HG03159 (cell line): ENCODE measurements around the gene RADIL.

Experiments
- ATAC-seq: cut with Tn5 transposase; IDR thresholded peaks from one replicate; pipeline ENCODE4 v1.9.1; 2021; ENCODE audit warnings: mild to moderate bottlenecking, moderate library complexity; ENCODE audit not compliant: unreplicated experiment

The RADIL gene

DNA sequence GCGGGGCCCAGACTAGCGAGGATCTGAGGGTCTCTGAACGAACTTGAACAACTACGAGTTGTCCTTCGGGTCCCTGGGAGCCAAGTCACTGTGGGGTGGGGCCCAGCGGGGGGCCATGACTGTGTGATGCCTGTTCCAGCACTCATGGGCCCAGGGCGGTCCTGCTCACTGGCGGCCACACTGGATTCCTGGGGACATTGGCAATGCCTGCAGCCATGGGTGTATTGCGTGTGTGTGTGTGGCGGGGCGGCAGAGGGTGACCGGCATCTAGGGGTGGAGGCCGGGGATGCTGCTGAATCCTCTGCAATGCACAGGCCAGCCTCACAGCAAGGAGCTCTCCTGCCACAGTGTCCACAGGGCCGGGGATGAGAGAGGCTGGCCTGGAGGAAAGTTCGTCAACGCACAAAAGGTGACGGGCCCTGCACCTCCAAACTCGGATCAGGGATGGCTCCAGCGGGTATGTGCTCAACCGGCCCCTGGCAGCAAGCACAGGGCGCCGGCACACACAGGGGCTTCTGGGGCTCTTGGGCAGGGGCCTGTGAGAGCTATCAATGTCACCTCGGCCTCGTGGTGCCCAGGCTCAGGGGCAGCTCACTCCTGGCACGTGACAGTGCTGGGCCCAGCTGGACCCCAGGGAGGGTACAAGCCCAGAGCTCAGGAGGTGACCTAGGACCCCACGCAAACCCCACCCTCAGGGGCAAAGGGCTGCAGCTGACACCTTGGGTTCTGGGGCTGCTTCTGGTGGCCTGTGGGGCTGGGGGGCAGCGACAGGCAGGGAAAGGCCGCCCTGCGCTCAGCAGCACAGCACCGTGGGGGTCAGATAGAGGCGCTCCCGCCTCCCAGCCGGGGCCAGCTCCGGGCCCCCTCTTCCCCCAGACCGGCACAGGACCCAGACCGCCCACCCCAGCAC lies 49.6 kb downstream of the RADIL start:
- no peak for ATAC-seq

DNA sequence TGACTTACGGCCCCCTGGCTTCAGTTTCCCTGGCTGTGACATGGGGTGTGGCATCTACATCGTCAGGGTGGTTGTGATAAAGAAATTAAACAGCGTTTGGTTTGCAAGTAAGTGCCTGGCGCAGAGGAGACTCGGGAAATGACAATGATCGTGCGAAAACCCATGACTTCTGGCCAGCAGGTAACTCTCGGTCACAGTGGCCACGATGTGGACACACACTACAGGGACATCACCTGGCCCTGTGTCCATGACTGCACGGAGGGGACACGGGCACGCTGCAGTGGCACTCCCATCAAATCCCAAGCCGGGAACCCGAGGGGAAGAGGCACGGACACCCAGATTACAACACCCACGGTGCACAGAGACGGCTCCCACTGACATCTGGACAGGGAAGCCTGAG lies 50.3 kb downstream of the RADIL start:
- no peak for ATAC-seq

DNA sequence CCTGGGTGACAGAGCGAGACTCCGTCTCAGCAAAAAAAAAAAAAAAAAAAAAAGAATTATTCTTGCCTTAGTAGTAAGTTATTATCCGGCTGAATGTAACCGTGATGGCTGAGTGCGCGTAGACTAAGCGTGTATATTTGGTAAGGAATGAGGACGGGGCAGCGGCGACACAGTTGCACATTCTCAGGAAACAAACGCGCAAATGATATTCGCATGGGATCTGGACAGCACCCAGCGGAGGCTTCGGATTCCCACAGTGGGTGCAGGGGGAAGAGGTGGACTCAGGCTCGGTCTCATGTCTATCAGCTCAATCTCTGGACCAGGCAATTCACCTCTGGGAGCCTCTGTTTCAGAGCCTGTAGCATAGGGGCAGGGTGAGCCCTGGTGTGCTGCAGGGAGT lies 50.8 kb downstream of the RADIL start:
- no peak for ATAC-seq

DNA sequence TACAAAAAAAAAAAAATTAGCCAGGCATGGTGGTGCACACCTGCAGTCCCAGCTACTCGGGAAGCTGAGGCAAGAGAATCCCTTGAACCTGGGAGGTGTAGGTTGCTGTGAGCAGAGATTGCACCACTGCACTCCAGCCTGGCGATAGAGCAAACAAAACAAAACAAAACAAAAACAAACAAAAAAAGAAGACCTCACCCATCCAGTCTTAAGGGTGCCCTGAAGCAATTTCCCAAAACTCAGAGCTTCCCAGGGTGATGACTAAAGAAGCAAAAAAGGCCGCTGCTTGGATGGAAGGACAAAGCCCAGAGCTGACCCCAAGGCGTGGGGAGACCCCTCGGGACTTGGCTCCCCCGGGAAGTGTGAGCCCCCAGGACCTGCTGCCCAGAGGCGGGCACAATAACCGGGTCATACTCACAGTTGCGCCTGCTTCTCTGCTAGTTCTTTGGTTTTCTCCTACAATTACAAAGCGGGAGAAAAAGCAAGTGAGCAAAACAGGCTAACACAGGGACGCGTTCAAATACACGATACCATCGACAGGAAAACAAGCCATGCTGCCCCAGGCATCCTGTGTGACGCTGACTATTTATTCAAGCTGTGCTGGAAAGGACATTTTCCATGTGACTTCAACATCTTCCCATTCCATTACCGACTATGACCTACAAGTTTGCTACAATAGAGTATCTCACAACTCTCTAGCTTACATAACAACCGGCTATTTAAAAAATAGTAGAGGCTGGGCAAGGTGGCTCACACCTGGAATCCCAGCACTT lies 51.6 kb downstream of the RADIL start:
- ATAC-seq = no peak

DNA sequence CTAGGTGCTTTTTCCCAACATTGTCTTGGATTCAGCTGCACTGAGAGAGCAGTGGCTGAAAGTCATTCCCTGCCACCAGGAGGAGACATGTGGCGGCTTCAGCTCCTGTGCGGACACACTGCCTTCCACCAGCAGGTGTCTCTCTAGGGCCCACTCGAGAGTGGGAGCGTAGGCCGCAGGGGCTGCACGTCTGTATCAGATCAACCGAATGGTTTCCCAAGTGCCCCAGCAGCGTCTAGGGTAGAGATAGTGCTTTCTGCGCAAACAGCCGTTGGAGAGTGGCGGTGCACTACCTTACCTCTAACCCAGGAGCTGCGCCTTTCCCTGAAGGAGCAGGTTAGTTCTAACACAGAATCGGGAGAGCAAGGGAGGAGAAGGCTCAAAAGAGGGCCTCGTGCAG lies 53.3 kb downstream of the RADIL start:
- ATAC-seq = no peak

DNA sequence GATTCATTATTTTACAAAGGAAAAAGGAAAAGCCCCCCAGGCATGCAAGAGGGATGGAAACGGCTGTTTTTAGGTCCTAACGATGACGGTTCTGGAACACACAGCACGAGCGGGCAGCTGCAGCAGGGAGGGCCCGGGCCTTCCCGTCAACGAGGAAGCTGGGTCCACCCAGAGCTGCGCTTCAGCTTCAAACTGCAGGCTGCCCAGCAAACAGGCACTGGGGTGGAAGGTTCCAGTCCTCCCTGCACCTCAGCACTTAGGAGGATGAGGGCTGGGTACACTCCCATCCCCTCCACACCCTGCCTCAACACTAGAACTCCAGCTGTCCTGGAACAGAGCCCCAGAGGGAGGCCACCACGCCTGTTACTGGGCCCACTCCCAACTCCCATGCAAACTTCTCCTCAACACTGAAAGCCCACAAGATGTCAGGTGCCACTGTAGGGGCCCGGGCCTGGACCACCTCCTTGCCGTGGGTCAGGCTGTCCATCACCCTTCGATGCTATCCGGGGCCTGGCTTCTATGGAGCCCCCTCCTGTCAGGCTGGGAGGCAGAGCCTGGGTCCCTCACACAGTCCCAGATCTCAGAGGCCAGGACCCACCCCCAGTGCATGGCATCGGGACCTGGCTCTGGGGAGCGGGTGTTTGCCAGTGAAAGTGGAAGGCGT lies 54.7 kb downstream of the RADIL start:
- no peak for ATAC-seq

DNA sequence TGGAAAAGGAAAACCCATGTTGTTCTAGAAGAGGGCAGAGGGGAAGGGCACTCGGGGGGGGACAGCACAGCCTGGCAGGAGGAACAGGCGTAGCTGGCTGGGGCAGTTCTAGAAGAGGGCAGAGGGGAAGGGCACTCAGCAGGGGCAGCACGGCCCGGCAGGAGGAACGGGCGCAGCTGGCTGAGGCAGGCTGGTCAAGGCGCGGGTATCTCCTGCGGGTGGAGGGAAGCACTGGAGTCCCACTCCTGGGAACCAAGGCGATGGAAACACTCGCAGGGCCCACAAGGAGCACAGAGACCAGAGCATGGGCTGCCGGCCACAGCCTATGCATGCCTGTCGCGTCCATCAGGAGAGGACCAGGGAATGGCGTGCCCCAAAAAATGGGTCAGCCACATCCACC lies 58.4 kb downstream of the RADIL start:
- ATAC-seq = no peak

DNA sequence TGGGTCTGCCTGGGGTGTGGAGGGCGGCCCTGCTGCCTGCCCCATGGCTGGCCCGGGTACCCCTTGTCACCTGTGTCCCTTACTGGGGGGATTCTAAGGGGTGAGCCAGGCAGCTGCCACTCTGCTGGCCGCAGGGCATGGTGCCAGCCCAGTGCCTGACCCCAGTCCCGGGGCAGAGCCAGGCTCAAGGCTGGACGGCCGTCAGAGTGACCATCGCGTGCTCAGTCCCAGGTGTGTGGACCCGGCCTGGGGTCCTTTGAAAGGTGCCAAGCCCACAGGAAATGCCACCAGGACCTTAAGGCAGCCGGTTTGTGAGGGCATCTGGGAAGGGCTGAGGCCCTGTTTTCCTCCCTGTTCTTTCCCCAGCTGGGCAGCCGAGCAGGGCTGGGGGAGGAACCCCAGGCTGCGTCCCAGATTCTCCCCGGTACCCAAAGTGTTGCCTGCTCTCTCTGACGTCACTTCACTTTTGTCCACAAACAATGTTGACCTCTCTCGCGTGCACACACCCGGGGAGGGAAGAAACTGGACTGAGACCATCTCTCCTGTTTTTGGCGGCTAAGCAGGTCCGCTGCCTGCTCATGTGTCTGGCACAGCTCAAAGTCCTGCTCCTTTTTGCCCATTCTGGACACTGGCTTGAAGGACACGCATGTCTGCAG lies 59.3 kb downstream of the RADIL start:
- ATAC-seq = no peak

DNA sequence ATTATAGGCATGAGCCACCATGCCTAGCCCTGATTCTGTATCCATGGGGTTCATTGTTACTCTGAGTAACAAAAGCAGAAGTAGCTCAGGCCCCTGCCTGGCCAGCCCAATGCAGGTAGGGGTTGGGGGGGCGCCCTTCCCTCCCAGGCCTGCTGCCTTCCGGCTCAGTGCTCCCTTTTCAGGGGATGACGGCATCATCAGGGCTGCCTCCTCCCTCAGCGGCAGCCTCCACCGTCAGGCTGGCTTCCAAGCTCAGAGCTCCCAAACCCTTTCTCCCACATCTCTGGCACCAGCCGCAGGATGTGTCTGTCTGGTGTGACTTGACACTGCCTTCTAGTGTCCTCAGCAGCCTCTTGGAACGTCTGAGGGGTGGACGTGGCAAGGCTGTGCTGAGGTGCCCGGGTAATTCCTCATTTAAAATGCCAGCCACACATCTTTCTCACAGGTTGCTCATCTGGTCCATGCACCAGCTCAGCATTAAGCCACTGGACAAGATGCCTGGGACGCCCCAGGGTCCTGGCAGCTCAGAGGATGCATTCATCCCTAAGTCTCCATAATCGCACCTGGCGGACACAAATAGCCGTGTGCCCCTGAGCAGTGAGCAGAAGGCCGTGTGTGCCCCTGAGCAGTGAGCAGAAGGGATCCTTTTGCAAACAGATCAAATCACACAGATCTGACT lies 59.9 kb downstream of the RADIL start:
- ATAC-seq = no peak

DNA sequence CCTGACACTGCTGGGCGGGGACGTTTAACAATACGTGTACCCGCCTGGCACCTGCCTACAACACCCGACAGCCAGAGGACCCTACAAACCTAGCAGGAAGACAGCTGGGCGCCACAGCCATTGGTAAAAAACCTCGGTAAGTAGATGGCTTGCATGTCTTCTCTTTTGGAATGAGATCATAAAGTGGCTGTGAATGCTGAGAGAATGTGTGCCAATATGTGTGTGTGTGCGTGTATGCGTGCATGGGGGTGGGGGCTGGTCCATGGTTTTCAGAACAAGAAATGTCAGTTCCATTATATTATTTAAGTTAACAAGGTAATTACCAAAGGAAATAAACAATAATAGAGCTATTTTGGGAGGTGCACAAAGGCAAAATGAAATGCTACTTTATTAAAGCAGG lies 60.8 kb downstream of the RADIL start:
- no peak for ATAC-seq

DNA sequence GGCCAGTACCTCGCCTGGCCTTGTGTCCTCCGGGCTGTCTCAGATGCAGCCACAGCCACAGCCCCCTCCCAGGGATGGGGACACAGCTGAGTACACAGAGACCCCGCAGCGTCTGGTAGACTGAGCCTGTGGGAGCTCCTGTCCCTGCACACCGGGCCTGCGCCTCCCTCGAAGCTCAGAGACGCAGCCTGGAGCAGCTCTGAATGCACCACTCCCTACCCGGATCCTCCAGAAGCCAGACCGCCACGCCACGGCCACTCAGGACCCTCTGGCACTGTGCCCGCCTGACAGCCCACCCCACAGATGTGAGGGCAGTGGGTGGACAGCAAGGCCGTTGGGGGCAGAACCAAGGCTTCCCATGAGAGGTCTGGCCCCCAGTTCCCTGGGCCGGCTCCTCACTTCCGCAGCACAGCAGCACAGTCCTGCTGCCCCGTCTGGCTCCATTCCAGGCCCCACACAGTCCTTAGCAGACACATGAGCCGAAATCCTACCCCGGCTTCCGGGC lies 62.5 kb downstream of the RADIL start:
- no peak for ATAC-seq

DNA sequence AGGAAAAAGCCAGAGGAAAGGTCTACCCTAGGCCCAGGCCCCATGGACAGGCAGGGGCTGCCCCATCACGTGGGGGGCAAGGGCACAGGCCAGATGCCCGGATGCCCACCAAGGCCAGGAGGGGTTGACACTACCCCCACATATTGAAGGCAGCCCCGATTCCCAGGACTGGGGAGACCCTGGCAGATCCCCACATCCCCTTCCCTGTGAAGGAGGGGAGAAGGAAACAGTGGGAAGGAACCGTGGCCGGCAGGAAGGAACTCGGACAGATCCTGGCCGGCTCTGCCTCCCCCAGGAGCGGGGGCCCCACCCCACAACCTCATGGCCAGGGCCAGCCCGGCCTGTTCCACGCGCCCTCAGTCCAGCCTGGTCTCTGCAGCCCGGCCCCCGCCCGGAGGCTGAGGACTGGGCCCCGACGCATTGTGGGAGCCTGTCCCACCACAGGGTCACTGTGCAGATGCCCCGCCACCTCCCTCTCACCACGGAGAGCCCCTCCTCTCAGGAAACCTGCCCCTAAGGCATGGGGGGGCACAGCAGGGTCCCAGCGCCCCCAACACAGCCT lies 63.0 kb downstream of the RADIL start:
- no peak for ATAC-seq

DNA sequence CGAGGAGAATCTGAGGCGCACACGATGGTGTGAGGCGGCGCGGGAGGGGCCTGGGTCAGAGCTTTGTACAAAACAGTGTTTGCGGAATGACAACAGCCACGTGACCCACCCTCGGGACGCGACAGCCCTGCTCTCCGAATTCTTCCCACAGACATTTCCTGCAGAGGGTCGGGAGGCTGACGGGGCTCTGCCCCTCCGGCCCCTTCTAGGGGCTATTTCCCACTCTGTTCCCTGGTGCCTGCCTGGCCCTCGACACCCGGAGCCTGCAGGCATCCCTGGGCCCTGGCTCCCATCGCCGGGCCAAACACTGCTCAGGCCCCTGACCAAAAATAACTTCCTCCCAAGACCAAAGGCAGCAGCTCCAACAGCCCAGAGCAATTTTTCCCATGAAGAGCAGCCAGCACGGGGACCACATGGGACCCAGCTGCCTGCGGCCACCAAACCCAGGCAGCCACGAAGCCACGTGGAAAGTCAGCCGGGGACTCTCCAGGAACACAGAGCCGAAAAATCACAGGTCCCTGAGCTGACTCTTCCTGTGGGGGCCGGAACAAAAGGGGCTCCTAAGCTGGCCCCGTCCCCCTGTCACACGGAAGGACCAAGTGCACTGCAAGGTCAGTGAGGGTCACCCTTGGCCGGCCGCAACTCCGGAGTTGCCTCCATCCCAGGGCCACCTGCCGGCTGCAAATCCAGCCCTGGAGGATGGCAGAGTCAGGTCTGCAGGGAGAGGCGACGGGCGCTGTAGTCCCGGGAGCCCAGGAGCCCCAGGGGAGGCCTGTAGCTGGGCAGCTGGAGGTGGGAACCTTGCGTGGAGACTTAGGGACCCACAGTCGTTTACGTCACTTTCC lies 63.7 kb downstream of the RADIL start:
- ATAC-seq = no peak

DNA sequence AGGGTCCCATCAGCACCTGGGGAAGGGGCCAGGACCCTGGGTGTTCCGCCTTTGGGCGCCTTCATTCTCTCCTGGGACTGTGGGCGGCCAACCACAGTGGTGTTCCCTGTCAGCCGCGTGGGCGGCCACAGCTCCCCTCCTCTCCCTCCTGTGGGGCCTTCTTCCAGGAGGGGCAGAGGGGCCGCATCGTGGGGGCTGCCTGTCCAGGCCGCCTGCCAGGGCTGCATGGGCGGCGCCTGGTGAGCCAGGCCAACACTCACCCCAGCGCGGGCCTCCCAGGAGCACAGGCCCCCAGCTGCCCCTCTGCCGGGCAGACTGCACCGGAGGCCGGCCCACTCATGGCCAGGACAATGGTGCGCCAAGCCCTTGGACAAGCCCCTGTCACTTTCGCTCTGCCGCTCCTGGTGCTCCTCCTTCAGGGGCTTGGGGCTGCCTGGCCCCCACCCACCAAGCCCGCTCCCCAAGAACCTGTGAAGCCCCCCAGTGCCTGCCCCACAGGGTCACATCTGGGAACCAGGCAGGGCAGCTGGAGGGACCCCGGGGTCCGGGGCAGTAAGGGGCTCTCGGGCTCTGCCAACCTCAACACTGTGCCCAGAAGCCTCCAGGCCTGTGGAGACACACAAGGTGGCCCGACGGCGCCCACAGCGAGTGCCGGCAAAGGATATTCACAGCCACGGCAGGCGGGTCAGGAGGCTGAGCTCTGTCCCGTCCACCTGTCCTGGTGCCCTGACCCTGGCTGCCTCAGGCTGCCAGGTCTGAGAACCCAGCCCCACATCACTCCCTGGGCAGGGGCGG lies 65.3 kb downstream of the RADIL start:
- ATAC-seq = no peak

DNA sequence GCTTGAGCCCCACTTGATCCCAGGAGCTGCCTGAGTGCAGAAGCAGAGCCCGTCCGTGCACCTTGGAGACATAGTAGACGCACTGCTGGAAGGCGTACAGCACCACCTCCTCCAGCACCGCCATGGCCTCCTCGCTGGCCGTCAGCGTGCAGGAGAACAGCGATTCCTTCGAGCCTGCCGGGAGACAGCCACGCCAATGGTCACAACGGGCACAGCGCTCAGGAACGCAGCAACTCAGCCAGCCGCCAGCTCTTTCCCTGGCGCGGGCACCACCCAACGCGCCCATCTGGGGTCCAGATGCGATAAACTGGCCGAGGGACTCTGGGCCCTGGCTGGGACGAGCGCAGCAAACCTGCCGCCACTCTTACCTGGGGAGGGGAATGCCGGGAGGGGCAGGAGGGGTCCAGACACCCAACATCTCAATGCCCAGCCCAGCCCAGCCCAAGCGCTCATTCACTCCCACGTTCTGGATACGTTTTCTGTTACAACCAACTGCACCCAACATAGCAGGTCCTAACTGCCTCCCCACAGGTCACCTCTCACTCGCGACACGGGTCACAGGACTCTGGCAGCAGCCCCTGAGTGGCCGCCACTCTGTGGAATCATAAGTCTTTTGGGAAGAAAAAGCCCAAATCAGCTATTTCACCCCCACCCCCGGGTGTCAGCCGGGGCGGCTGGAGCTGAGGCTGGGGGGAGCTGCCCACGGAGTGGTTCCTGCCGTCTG lies 66.2 kb downstream of the RADIL start:
- ATAC-seq = no peak

DNA sequence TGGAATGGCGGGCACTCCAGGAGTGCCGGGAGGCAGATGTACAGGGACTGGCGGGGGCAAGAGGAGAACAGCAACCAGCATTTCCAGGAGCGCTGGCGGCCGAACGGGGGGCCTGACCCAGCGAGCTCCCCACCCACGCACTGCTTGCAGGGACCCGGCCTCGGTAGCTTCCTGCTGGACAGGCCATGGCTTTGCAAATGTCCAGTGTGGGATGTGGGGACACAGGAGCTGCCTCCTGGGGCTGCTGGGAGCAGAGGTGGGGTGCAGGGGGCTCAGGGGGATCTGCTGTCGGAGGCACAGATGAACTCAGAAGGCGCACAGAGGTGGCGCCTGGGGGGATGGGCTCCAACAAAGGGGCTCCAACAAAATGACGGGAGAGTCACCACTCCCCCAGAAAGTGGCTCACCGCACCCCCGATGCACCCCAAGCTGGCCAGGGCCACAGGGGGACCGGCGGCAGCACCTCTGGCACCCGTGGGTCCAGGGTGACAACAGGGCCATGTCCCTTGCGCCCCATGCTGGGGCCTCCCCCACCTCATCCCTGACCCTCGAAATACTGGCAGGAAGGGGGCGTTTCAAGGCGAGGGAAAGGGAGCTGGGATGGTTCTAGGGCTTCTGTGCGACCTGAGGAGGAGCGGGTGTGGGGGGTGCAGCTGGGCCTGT lies 67.0 kb downstream of the RADIL start:
- ATAC-seq = no peak
